Adrenal gland (tissue), 5 donors: ENCODE results near the gene OXSR1.

ENCODE experiments used
- CTCF ChIP-seq, 6 experiments: fragments of 450-650 bp in 4 of 6; fragments of 200-600 bp in 2 of 6; sonication (generic) in 1 of 6; IDR thresholded peaks; 1 replicate in 5 of 6; 2 replicates in 1 of 6; pipeline versions ENCODE4 v1.5.1 to v1.8.0; 2016 to 2021; ENCODE audit warnings: antibody characterized with exemption in 6 of 6, mild to moderate bottlenecking in 2 of 6, moderate library complexity in 1 of 6
- POLR2A ChIP-seq, 2 donors: fragments of 450-650 bp; IDR thresholded peaks; one replicate each; pipeline ENCODE4 v1.6.1; 2017; ENCODE audit warnings: antibody characterized with exemption in 2 of 2, mild to moderate bottlenecking in 2 of 2, moderate library complexity in 1 of 2
- donor health status: DM: no; HTN: no; CAD: no.

GRCh38 chr3:38212141-38212540 lies 46.8 kb downstream of the OXSR1 start:
- no peak for TF ChIP-seq CTCF (IDR thresholded peaks at IDR 0.05)
- no peak for TF ChIP-seq POLR2A (IDR thresholded peaks at IDR 0.05)
